Liver (tissue), 9 donors: ENCODE measurements around the gene NUAK1. TPM values are rescaled to one million over a fixed set of nuclear protein-coding genes. Genes with fewer than 3 reads are reported as not detected.

ENCODE experiments used
- DNase-seq: peaks from one replicate; pipeline ENCODE4 v3.0.0-alpha.2; 2017; ENCODE audit warnings: low spot score
- H3K27ac ChIP-seq, 2 donors: one replicate each; pipeline ENCODE4 v1.7.0; 2013; ENCODE audit warnings: inconsistent platforms in 2 of 2, low read length in 2 of 2, control low read depth in 1 of 2, low read depth in 1 of 2, mild to moderate bottlenecking in 1 of 2
- H3K27me3 ChIP-seq, 4 donors: one replicate each; pipeline versions ENCODE4 v1.6.1 to v1.7.0; 2013; ENCODE audit warnings: low read length in 3 of 4, inconsistent platforms in 1 of 4, mild to moderate bottlenecking in 1 of 4, moderate library complexity in 1 of 4; ENCODE audit not compliant: control insufficient read depth in 4 of 4, insufficient read depth in 4 of 4
- H3K36me3 ChIP-seq, 4 donors: one replicate each; pipeline versions ENCODE4 v1.6.1 to v1.7.0; 2013; ENCODE audit warnings: low read length in 3 of 4, mild to moderate bottlenecking in 3 of 4, low read depth in 1 of 4, moderate library complexity in 1 of 4; ENCODE audit not compliant: control insufficient read depth in 4 of 4, insufficient read depth in 3 of 4
- H3K4me1 ChIP-seq, 4 donors: one replicate each; pipeline versions ENCODE4 v1.6.1 to v1.7.0; 2013; ENCODE audit warnings: low read length in 3 of 4, mild to moderate bottlenecking in 3 of 4, moderate library complexity in 1 of 4; ENCODE audit not compliant: control insufficient read depth in 4 of 4, insufficient read depth in 4 of 4
- H3K4me3 ChIP-seq, 3 donors: one replicate each; pipeline versions ENCODE4 v1.6.1 to v1.7.0; 2013; ENCODE audit warnings: low read length in 3 of 3, control low read depth in 1 of 3, low read depth in 1 of 3, mild to moderate bottlenecking in 1 of 3
- H3K9ac ChIP-seq, 2 donors: one replicate each; pipeline ENCODE4 v1.7.0; 2013; ENCODE audit warnings: low read length in 2 of 2, mild to moderate bottlenecking in 2 of 2, moderate library complexity in 2 of 2, control low read depth in 1 of 2, low read depth in 1 of 2
- H3K9me3 ChIP-seq, 4 donors: one replicate each; pipeline versions ENCODE4 v1.6.1 to v1.7.0; 2013; ENCODE audit warnings: low read length in 3 of 4; ENCODE audit not compliant: control insufficient read depth in 4 of 4
- ATF3 ChIP-seq: IDR thresholded peaks from 2 replicates; pipeline ENCODE4 v1.6.1; 2016; ENCODE audit warnings: antibody characterized with exemption
- FOXA2 ChIP-seq: IDR thresholded peaks from 2 replicates; pipeline ENCODE4 v1.6.1; 2016; ENCODE audit warnings: antibody characterized with exemption
- GABPA ChIP-seq, 2 donors: IDR thresholded peaks in 1 of 2; conservative IDR thresholded peaks in 1 of 2; 2 replicates each; pipeline ENCODE4 v1.6.1; 2016; ENCODE audit warnings: antibody characterized with exemption in 2 of 2, mild to moderate bottlenecking in 1 of 2, moderate library complexity in 1 of 2
- HNF4A ChIP-seq, 2 donors: conservative IDR thresholded peaks; 2 replicates each; pipeline ENCODE4 v1.6.1; 2016; ENCODE audit warnings: antibody characterized with exemption in 2 of 2, mild to moderate bottlenecking in 2 of 2
- JUND ChIP-seq, 2 donors: IDR thresholded peaks; 2 replicates each; pipeline ENCODE4 v1.6.1; 2016; ENCODE audit warnings: antibody characterized with exemption in 2 of 2
- RAD21 ChIP-seq, 2 donors: IDR thresholded peaks; 2 replicates each; pipeline ENCODE4 v1.6.1; 2016; ENCODE audit warnings: antibody characterized with exemption in 2 of 2, mild to moderate bottlenecking in 2 of 2
- RXRA ChIP-seq, 2 donors: IDR thresholded peaks; 2 replicates each; pipeline ENCODE4 v1.6.1; 2017 to 2018; ENCODE audit warnings: antibody characterized with exemption in 2 of 2, mild to moderate bottlenecking in 1 of 2
- SP1 ChIP-seq: IDR thresholded peaks from 2 replicates; pipeline ENCODE4 v1.6.1; 2018; ENCODE audit warnings: antibody characterized with exemption, mild to moderate bottlenecking
- YY1 ChIP-seq: IDR thresholded peaks from 2 replicates; pipeline ENCODE4 v1.6.1; 2016; ENCODE audit warnings: antibody characterized with exemption, mild to moderate bottlenecking
- WGBS: extraction: QIAGEN DNeasy Blood & Tissue Kit; methylation state at CpG from one replicate; pipeline ENCODE4 v1.1.7; 2013; 5-methylcytosine and 5-hydroxymethylcytosine counted together
- polyA plus RNA-seq, 2 donors: library from polyadenylated mRNA; stranded (reverse) in 1 of 2; unstranded in 1 of 2; fragments of 200-250 nt in 1 of 2; fragments of >200 nt in 1 of 2; fragmentation: Nextera tagmentation in 1 of 2; extraction: Ambion mirVana in 1 of 2; gene quantifications; one replicate each; pipeline versions ENCODE4 v1.2.1 to v1.2.3, GENCODE V29; 2013 to 2015
- total RNA-seq, 2 donors: library from RNA; depleted of rRNA; stranded (reverse); fragments of >200 nt; gene quantifications; one replicate each; pipeline ENCODE4 v1.2.3, GENCODE V29; 2014
- TF ChIP-seq, protein P1 (sequence below): IDR thresholded peaks from 2 replicates; pipeline ENCODE4 v1.6.1; 2016; ENCODE audit warnings: antibody characterized with exemption
- TF ChIP-seq, protein P2 (sequence below): IDR thresholded peaks from 2 replicates; pipeline ENCODE4 v1.6.1; 2016; ENCODE audit warnings: antibody characterized with exemption, mild to moderate bottlenecking
- TF ChIP-seq, protein P3 (sequence below): IDR thresholded peaks from 2 replicates; pipeline ENCODE4 v1.6.1; 2016; ENCODE audit warnings: antibody characterized with exemption
- donor health status: healthy.
- donor health status: healthy.
- donor health status: healthy.
- donor health status: healthy.
- donor health status: healthy.

NUAK1 gene
- total and polyA plus RNA-seq, 4 donors: 2.5 to 9.3 (median 3.9) TPM

GRCh38 chr12:106139422-106140171 lies 843 bp upstream of the NUAK1 start (continued):
- TF ChIP-seq FOXA2 (no peak), ATF3 (peak; percentile 33), RAD21 (IDR thresholded peaks at IDR 0.05) (no peak), HNF4A (conservative IDR thresholded peaks at IDR 0.05) (no peak)

GRCh38 chr12:106138357-106138632 lies 459 bp downstream of the NUAK1 start:
- Histone ChIP-seq H3K4me3 (peak overlapping the region; percentile 27 to 87 (median 52)), H3K27ac (peak overlapping the region; percentile 95 to 100), H3K36me3 (no peaks in the 10 kb centered on the region), H3K27me3 (no peaks in the 10 kb centered on the region), H3K4me1 (peaks cover 0 to 68% (median 55%) of the 10 kb centered on the region in 4 donors), H3K9ac (peak overlapping the region in 1 of 2 donors; percentile 29), H3K9me3 (no peaks in the 10 kb centered on the region)
- DNase-seq: no peak
- TF ChIP-seq, protein P1, sequence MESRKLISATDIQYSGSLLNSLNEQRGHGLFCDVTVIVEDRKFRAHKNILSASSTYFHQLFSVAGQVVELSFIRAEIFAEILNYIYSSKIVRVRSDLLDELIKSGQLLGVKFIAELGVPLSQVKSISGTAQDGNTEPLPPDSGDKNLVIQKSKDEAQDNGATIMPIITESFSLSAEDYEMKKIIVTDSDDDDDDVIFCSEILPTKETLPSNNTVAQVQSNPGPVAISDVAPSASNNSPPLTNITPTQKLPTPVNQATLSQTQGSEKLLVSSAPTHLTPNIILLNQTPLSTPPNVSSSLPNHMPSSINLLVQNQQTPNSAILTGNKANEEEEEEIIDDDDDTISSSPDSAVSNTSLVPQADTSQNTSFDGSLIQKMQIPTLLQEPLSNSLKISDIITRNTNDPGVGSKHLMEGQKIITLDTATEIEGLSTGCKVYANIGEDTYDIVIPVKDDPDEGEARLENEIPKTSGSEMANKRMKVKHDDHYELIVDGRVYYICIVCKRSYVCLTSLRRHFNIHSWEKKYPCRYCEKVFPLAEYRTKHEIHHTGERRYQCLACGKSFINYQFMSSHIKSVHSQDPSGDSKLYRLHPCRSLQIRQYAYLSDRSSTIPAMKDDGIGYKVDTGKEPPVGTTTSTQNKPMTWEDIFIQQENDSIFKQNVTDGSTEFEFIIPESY: no peak
- no peak for TF ChIP-seq GABPA (IDR thresholded peaks at IDR 0.05 in 1 of 2, conservative IDR thresholded peaks at IDR 0.05 in 1 of 2)
- TF ChIP-seq, protein P2, sequence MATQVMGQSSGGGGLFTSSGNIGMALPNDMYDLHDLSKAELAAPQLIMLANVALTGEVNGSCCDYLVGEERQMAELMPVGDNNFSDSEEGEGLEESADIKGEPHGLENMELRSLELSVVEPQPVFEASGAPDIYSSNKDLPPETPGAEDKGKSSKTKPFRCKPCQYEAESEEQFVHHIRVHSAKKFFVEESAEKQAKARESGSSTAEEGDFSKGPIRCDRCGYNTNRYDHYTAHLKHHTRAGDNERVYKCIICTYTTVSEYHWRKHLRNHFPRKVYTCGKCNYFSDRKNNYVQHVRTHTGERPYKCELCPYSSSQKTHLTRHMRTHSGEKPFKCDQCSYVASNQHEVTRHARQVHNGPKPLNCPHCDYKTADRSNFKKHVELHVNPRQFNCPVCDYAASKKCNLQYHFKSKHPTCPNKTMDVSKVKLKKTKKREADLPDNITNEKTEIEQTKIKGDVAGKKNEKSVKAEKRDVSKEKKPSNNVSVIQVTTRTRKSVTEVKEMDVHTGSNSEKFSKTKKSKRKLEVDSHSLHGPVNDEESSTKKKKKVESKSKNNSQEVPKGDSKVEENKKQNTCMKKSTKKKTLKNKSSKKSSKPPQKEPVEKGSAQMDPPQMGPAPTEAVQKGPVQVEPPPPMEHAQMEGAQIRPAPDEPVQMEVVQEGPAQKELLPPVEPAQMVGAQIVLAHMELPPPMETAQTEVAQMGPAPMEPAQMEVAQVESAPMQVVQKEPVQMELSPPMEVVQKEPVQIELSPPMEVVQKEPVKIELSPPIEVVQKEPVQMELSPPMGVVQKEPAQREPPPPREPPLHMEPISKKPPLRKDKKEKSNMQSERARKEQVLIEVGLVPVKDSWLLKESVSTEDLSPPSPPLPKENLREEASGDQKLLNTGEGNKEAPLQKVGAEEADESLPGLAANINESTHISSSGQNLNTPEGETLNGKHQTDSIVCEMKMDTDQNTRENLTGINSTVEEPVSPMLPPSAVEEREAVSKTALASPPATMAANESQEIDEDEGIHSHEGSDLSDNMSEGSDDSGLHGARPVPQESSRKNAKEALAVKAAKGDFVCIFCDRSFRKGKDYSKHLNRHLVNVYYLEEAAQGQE: no peak
- TF ChIP-seq RAD21 (IDR thresholded peaks at IDR 0.05): no peak
- no peak for TF ChIP-seq HNF4A (conservative IDR thresholded peaks at IDR 0.05)
- 2% methylated on average over 23 of the region's 23 CpGs for WGBS

DNA sequence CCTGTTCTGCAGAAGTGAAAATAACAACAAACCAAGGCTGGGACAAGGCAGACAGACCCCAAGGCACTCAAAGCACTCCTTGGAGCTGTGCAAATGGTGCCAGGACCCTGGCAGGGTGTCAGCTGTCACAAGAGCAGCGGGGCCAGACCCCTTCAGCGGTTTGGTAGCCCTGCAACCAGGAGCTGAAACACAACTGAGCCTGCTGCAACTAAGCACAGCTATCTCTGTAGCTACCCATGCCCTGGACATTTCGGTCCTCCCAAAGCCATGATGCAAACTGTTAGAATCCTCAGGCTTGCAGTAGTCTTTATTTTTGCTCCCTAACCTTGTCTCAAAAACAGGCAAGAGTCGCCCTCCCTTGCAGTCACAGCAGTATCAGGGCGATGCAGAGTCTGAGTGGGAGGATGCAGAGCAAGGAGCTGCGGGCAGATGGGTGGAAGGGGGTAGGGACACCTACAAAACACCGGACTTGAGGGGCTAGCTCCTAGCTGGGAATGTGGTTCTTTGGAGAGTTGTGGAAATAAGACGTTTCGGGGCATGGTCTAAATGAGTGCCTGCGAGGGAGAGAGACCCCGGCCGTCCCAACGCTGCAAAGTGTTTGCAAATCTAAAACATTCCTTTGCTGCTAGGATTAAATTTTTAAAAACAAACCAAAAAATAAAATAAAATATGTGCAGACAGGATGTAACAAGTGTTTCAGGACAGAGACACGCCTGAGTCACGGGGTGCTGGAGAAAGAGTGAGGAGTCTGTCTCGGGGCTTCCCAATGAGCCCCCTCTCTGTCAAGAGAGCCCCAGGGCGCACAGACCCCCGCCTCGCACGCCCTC lies 1.0 kb downstream of the NUAK1 start:
- WGBS: 15% methylated on average over 20 of the region's 20 CpGs
- no peaks in the 10 kb centered on the region for H3K36me3 ChIP-seq
- H3K27me3 ChIP-seq: no peaks in the 10 kb centered on the region
- H3K9me3 ChIP-seq: no peaks in the 10 kb centered on the region
- peaks cover 1 to 65% (median 55%) of the 10 kb centered on the region in 4 donors for H3K4me1 ChIP-seq
- DNase-seq: no peak
- TF ChIP-seq JUND (IDR thresholded peaks at IDR 0.05): no peak
- TF ChIP-seq ATF3: no peak
- no peak for TF ChIP-seq SP1
- TF ChIP-seq, protein P3, sequence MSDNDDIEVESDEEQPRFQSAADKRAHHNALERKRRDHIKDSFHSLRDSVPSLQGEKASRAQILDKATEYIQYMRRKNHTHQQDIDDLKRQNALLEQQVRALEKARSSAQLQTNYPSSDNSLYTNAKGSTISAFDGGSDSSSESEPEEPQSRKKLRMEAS: no peak
- TF ChIP-seq GABPA (IDR thresholded peaks at IDR 0.05 in 1 of 2, conservative IDR thresholded peaks at IDR 0.05 in 1 of 2): no peak
- TF ChIP-seq YY1: no peak
- no peak for TF ChIP-seq RXRA (IDR thresholded peaks at IDR 0.05)
- H3K27ac ChIP-seq: peak overlapping the region; percentile 95 to 100
- H3K9ac ChIP-seq: peak overlapping the region; percentile 1 to 29
- H3K4me3 ChIP-seq: peak overlapping the region; percentile 27 to 87 (median 52)
